GM19328 (cell line): ENCODE measurements around the gene PCDHA3.
"Not testable (repeated sequence)": the region's sequence is repeated elsewhere in the genome, so short reads cannot be mapped to it uniquely, and the experiment has no call there.

Experiments used
- ATAC-seq: cut with Tn5 transposase; IDR thresholded peaks from one replicate; pipeline ENCODE4 v1.9.1; 2021; ENCODE audit warnings: mild to moderate bottlenecking, moderate library complexity; ENCODE audit not compliant: unreplicated experiment

Gene PCDHA3

GRCh38 chr5:140800816-140801493 lies at the start of gene PCDHA3:
Gene PCDHA3 (plus strand): TSS chr5:140801057.
- ATAC-seq = no peak

DNA sequence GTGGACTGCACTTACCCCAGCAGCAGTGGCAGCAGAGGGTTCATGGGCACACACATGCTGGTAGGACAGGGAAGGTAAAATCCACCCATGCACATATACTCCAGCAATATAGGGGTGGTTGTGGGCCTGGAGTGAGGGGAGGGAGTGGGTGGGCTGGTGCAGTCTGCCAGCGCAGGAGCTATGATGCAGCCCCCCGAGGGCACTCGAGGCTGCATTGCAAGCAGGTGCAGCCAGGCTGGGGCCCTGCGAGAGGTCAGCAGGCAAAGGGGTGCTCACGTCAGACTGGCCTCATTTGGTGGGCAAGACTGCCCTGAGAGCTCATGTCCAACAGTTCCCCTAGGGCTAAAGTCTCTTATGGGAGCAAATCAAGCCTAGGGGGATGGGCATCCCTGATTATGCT lies 47.3 kb upstream of the PCDHA3 start:
- ATAC-seq = no peak

DNA sequence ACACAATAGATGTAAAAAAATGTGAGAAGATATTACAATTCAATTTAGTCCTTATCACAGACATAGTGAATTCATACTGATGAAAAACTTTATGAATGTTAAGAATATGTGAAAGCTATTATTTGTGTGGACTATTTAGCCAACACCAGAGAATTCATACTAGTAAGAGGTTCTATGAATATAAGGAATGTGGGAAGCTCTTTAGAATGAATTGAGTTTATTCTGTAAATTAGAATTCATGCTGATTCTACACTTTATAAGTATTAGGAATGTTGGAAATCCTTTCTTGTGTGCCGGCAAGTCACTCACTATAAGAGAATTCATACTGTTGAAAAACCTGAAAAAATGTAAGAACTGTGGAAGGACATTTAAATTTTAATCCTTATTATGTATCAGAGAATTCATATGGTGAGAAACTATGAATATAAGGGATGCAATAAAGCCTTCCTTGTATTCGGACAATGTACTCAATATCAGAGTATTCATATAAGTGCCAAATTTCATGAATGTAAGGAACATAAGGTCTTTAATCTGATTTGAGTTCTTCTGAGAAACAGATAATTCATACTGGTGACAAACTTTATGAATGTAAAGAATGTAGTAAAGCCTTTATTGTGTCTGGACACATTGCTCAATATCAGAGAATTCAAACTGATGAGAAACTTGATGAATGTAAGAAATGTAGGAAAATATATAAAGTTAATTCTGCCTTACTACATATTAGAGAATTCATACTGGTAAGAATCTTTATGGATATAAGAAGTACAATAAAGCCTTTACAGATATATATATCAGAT lies 36.5 kb upstream of the PCDHA3 start:
- ATAC-seq = no peak

DNA sequence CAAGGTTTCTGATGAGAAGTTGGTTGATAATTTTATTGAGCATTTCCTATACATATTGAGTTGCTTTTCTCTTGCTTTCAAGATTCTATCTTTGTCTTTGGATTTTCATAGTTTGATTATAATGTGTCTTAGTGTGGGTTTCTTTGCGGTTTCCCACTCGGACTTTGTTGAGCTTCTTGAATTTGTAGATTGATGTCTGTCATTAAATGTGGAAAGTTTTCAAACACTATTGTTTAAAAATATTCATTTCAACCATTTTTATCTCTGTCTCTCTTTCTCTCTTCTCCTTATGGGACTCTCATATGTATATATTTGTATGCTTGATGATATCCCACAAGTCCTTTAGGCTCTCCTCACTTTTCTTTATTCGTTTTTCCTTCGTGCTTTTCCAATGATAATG lies 33.4 kb upstream of the PCDHA3 start:
- no peak for ATAC-seq

DNA sequence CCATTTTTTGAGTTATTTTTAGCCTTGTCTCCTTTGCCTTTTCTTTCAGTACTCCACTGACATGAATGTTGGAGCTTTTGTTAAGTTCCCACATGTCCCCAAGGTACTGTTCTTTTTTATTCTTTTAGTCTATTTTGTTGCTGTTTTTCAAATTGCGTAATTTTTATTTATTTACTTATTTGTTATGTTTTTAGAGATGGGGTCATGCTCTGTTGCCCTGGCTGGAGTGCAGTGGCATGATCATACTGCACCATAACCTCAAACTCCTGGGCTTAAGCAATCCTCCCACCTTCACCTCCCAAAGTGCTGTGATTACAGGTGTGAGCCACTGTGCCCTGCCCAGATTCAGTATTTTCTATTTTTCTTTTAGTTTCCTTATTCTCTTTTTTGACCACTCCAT lies 20.3 kb upstream of the PCDHA3 start:
- no peak for ATAC-seq

DNA sequence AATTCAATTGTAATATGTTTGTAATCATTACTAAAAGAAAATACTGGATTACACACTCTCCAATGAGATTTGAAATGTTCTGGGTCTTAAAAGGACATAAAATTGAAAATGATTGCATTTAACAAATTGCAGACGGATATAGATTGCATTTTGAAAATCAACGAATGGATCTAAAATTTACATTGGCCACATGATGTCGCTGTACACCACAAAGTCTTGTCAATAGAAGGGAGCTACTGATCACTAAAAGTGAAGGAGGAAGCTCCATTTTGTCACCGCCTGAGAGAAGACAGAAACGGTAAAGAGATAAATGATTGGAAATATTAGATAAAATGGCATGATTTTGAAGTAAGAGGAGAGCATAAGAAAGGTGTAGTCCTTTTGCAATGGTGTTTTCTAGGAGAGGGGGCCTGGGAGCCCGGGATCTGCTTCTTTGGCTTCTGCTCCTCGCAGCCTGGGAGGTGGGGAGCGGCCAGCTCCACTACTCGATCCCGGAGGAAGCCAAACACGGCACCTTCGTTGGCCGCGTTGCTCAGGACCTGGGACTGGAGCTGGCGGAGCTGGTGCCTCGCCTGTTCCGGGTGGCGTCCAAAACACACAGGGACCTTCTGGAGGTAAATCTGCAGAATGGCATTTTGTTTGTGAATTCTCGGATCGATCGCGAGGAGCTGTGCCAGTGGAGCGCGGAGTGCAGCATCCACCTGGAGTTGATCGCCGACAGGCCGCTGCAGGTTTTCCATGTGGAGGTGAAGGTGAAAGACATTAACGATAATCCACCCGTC lies 14.8 kb upstream of the PCDHA3 start, which contains the start of gene PCDHA1:
PCDHA1 (plus strand) TSS at position 236 of the 782 bp plus-strand sequence.
- no peak for ATAC-seq

- ATAC-seq = not testable (repeated sequence)
Measured at GRCh38 chr5:140787422-140787821, 13.4 kb upstream of the PCDHA3 start.

GRCh38 chr5:140787849-140788504 lies 12.9 kb upstream of the PCDHA3 start:
- not testable (repeated sequence) for ATAC-seq

- ATAC-seq = no peak
Measured at GRCh38 chr5:140791089-140791488, 9.8 kb upstream of the PCDHA3 start.

DNA sequence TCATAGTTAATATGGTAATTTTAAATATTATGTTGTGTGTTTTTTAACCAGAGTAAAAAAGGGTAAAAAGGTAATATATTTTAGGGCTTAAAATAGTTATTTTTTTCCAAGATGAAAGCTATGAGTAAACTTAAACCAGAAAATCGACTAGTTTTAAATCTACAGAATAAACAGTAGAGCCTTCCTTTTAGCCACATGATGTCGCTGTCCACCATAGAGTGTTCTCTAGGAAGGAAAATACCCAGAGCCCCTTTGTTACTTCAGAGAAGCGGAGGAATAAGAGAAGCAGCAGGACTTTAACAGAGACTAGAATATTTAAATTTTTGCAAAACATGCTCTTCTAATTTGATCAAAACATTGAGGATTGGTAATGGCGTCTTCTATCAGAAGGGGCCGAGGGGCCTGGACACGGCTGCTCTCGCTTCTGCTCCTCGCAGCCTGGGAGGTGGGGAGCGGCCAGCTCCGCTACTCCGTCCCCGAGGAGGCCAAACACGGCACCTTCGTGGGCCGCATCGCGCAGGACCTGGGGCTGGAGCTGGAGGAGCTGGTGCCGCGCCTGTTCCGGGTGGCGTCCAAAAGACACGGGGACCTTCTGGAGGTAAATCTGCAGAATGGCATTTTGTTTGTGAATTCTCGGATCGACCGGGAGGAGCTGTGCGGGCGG lies 6.1 kb upstream of the PCDHA3 start, which contains the start of gene PCDHA2:
PCDHA2 (plus strand) TSS at position 258 of the 664 bp plus-strand sequence.
- no peak for ATAC-seq

DNA sequence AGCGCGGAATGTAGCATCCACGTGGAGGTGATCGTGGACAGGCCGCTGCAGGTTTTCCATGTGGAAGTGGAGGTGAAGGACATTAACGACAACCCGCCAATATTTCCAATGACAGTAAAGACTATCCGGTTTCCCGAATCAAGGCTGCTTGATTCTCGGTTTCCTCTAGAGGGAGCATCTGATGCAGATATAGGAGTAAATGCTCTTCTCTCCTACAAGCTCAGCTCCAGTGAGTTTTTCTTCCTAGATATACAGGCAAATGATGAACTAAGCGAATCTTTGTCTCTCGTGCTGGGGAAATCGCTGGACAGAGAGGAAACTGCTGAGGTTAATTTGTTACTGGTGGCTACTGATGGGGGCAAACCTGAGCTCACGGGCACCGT lies 5.6 kb upstream of the PCDHA3 start:
- no peak for ATAC-seq

GRCh38 chr5:140796072-140796717 lies 4.7 kb upstream of the PCDHA3 start:
- ATAC-seq = not testable (repeated sequence)

- no peak for ATAC-seq
Measured at GRCh38 chr5:140796718-140797095, 4.2 kb upstream of the PCDHA3 start.

DNA sequence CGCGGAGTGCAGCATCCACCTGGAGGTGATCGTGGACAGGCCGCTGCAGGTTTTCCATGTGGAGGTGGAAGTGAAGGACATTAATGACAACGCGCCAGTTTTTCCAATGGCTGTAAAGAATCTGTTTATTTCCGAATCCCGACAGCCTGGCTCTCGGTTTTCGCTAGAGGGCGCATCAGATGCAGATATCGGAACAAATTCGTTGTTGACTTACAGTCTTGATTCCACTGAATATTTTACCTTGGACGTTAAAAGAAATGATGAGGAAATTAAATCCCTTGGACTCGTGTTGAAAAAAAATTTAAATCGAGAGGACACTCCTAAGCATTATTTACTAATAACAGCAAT lies 611 bp downstream of the PCDHA3 start:
- ATAC-seq = no peak

GRCh38 chr5:140802381-140802780 lies 1.5 kb downstream of the PCDHA3 start:
- ATAC-seq = not testable (repeated sequence)

GRCh38 chr5:140802781-140803271 lies 2.0 kb downstream of the PCDHA3 start:
- no peak for ATAC-seq

DNA sequence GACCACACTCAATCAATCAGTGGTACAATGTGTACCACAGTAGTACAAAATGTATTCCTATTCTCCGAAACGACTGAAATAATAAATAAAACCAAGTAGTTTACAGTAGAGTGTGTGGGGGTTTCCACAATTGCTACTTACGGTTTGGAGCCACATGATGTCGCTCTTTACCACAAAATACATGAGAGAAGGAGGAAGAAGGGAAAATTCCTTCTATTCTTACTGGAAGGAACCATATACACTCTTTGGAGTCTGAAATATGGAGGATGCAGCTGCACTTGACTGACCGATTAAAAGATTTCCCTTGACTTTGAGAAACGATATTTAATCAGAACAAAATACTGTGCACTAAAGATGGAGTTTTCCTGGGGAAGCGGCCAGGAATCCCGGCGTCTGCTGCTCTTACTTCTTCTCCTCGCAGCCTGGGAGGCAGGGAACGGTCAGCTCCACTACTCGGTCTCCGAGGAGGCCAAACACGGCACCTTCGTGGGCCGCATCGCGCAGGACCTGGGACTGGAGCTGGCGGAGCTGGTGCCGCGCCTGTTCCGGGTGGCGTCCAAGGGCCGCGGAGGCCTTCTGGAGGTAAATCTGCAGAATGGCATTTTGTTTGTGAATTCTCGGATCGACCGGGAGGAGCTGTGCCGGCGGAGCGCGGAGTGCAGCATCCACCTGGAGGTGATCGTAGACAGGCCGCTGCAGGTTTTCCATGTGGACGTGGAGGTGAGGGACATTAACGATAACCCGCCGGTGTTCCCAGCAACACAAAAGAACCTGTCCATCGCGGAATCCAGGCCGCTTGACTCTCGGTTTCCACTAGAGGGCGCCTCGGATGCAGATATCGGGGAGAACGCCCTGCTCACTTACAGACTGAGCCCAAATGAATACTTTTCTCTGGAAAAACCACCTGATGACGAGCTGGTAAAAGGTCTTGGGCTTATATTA lies 6.2 kb downstream of the PCDHA3 start, which contains the start of gene PCDHA4:
PCDHA4 (plus strand) TSS at position 235 of the 942 bp plus-strand sequence.
- ATAC-seq = no peak

- ATAC-seq = not testable (repeated sequence)
Measured at GRCh38 chr5:140808241-140808888, 7.5 kb downstream of the PCDHA3 start.
